GM12874 (cell line): ENCODE data around the gene HECA.

ENCODE experiments used
- CTCF ChIP-seq: IDR thresholded peaks from 2 replicates; pipeline ENCODE4 v1.5.1; 2011; ENCODE audit warnings: low read depth, mild to moderate bottlenecking, control low read depth, low read length, moderate library complexity; ENCODE audit not compliant: insufficient read depth

HECA gene

GRCh38 chr6:139175389-139175948 lies 40.6 kb downstream of the HECA start:
- TF ChIP-seq CTCF, result no peak

GRCh38 chr6:139181236-139181635 lies 46.4 kb downstream of the HECA start:
- no peak for TF ChIP-seq CTCF

- no peak for TF ChIP-seq CTCF
Observed at GRCh38 chr6:139184047-139184446, 49.2 kb downstream of the HECA start.

GRCh38 chr6:139184459-139184858 lies 49.6 kb downstream of the HECA start:
- no peak for TF ChIP-seq CTCF

GRCh38 chr6:139186242-139186641 lies 51.4 kb downstream of the HECA start:
- TF ChIP-seq CTCF, result no peak

GRCh38 chr6:139186692-139187091 lies 51.8 kb downstream of the HECA start:
- TF ChIP-seq CTCF, result no peak

GRCh38 chr6:139187489-139187888 lies 52.6 kb downstream of the HECA start:
- no peak for TF ChIP-seq CTCF

GRCh38 chr6:139189665-139190064 lies 54.8 kb downstream of the HECA start:
- TF ChIP-seq CTCF, result no peak
